Left renal cortex interstitium (tissue), 4 donors: ENCODE results near the gene GALNT14. TPM values are rescaled to one million over a fixed set of nuclear protein-coding genes. Genes with fewer than 3 reads are reported as not detected.
"Not testable (repeated sequence)": the region's sequence is repeated elsewhere in the genome, so short reads cannot be mapped to it uniquely, and the experiment has no call there.

Experiments
- DNase-seq, 4 donors: peaks; one replicate each; pipeline ENCODE4 v3.0.0-alpha.2; 2013; ENCODE audit warnings: low read depth in 4 of 4, low spot score in 2 of 4, missing footprints in 1 of 4
- polyA plus RNA-seq, 4 donors: library from polyadenylated mRNA; unstranded; fragments of 120-200 nt; gene quantifications; one replicate each; pipeline ENCODE4 v1.2.1, GENCODE V29; 2013; ENCODE audit not compliant: insufficient read length in 4 of 4

GALNT14 gene
- polyA plus RNA-seq = 10 to 100 TPM; 37.9 to 44.8 (median 40.0) TPM

- peak in 3 of 4 donors; percentile 48 to 55 (median 55) for DNase-seq
These were observed at the start of gene GALNT14 for GRCh38 chr2:31138037-31138962. Gene GALNT14, minus strand, starts transcription at chr2:31138440. Its CDS starts 354 bp downstream, at chr2:31138086.

- no peak for DNase-seq
These were observed 48.9 kb upstream of the GALNT14 start for GRCh38 chr2:31187166-31187565.

GRCh38 chr2:31183973-31184372 lies 45.7 kb upstream of the GALNT14 start:
- DNase-seq = not testable (repeated sequence)

- no peak for DNase-seq
These were observed 38.5 kb upstream of the GALNT14 start for GRCh38 chr2:31176742-31177141.

GRCh38 chr2:31171142-31171541 lies 32.9 kb upstream of the GALNT14 start:
- DNase-seq = no peak

- peak; percentile 20 to 25 (median 24) for DNase-seq
These were observed 31.9 kb upstream of the GALNT14 start for GRCh38 chr2:31170071-31170698.

GRCh38 chr2:31168291-31168690 lies 30.1 kb upstream of the GALNT14 start:
- DNase-seq = no peak

GRCh38 chr2:31166925-31167324 lies 28.7 kb upstream of the GALNT14 start:
- no peak for DNase-seq

- no peak for DNase-seq
These were observed 24.8 kb upstream of the GALNT14 start for GRCh38 chr2:31163011-31163539.

GRCh38 chr2:31161637-31162036 lies 23.4 kb upstream of the GALNT14 start:
- no peak for DNase-seq

GRCh38 chr2:31151501-31151900 lies 13.3 kb upstream of the GALNT14 start:
- no peak for DNase-seq

- DNase-seq = no peak
These were observed 12.0 kb upstream of the GALNT14 start for GRCh38 chr2:31150120-31150670.

- DNase-seq = no peak
These were observed 10.3 kb upstream of the GALNT14 start for GRCh38 chr2:31148514-31148913.

GRCh38 chr2:31147645-31148044 lies 9.4 kb upstream of the GALNT14 start:
- DNase-seq = no peak

- DNase-seq = no peak
These were observed 3.9 kb upstream of the GALNT14 start for GRCh38 chr2:31142110-31142509.

GRCh38 chr2:31141443-31142085 lies 3.3 kb upstream of the GALNT14 start:
- no peak for DNase-seq

GRCh38 chr2:31140151-31140550 lies 1.9 kb upstream of the GALNT14 start:
- DNase-seq = no peak

- DNase-seq = no peak
These were observed 1.4 kb upstream of the GALNT14 start for GRCh38 chr2:31139671-31140070.

GRCh38 chr2:31137211-31138036 lies 816 bp downstream of the GALNT14 start:
- DNase-seq = peak in 1 of 4 donors; percentile 16

GRCh38 chr2:31136732-31137131 lies 1.5 kb downstream of the GALNT14 start:
- DNase-seq = no peak
